GM23338 (cell line): ENCODE results near the gene PDSS2.

ENCODE experiments used
- CREB1 ChIP-seq: fragments of 250-450 bp; sonication (Bioruptor Pico); IDR thresholded peaks from 2 replicates; pipeline ENCODE4 v1.5.0; 2020; ENCODE audit warnings: low read depth, mild to moderate bottlenecking, moderate library complexity
- EZH2 ChIP-seq: fragments of 200-600 bp; sonication (generic); IDR thresholded peaks from one replicate; pipeline ENCODE4 v1.8.0; 2017; ENCODE audit warnings: antibody characterized with exemption, mild to moderate bottlenecking, low read depth; ENCODE audit not compliant: unreplicated experiment
- EZH2phosphoT487 ChIP-seq: fragments of 200-600 bp; sonication (generic); IDR thresholded peaks from one replicate; pipeline ENCODE4 v1.8.1; 2018; ENCODE audit warnings: antibody characterized with exemption; ENCODE audit not compliant: unreplicated experiment
- JUNB ChIP-seq: IDR thresholded peaks from one replicate; pipeline ENCODE4 v1.6.1; 2016; ENCODE audit warnings: antibody characterized with exemption; ENCODE audit not compliant: unreplicated experiment
- POLR2AphosphoS5 ChIP-seq: IDR thresholded peaks from 2 replicates; pipeline ENCODE4 v1.6.1; 2016; ENCODE audit warnings: antibody characterized with exemption, low read depth
- STAT1 ChIP-seq: IDR thresholded peaks from one replicate; pipeline ENCODE4 v1.6.1; 2016; ENCODE audit warnings: antibody characterized with exemption; ENCODE audit not compliant: unreplicated experiment
- ZNF331 ChIP-seq: fragments of 250-450 bp; sonication (Bioruptor Pico); IDR thresholded peaks from 2 replicates; pipeline ENCODE4 v1.5.0; 2020; ENCODE audit warnings: low read depth, mild to moderate bottlenecking, moderate library complexity
- TF ChIP-seq, protein P1 (sequence below), 2 experiments: fragments of 200-600 bp in 1 of 2; sonication (generic) in 1 of 2; conservative IDR thresholded peaks; 2 replicates each; pipeline versions ENCODE4 v1.5.1 to v1.6.1; 2016 to 2017; ENCODE audit warnings: antibody characterized with exemption in 2 of 2, low read depth in 2 of 2, mild to moderate bottlenecking in 2 of 2, moderate library complexity in 1 of 2
- TF ChIP-seq, protein P2 (sequence below): IDR thresholded peaks from one replicate; pipeline ENCODE4 v1.6.1; 2018; ENCODE audit warnings: antibody characterized with exemption; ENCODE audit not compliant: unreplicated experiment
- TF ChIP-seq, protein P3 (sequence below): IDR thresholded peaks from 2 replicates; pipeline ENCODE4 v1.6.1; 2016; ENCODE audit warnings: antibody characterized with exemption
- TF ChIP-seq, protein P4 (sequence below): fragments of 250-450 bp; sonication (Bioruptor Pico); IDR thresholded peaks from 2 replicates; pipeline ENCODE4 v1.5.0; 2020; ENCODE audit warnings: mild to moderate bottlenecking, moderate library complexity

DNA sequence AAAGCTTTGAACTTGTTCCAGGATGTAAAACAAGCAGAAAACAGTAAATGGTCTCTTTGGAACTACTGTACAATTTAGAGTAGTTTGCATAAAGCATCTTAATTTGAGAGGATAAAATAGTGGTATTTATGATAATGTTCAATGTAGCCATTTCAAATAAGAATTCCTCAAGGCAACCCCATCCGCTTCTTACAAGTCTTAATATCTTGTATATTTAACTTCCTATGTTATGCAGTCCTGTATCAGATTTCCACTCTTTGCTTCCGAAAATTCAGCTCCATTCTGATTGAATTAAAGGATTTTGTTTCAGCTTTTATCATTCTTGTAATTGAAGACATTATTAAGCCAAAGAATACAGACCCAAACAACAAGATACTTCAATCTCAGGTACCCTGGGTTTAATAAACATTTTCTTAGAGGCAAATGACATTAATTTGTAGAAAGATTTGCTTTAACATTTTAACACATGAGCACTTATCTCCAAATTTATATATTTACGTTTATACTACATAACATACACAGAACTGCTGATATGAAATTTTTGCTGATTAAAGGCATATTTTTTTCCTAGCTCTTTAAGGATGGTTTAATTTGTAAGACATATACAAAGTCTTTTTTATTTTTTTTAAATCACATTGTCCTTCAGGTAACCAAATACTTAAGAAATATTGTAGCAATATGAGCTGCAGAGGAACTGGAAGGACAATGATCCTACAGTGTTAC lies 213.0 kb downstream of the PDSS2 start:
- TF ChIP-seq, protein P1, sequence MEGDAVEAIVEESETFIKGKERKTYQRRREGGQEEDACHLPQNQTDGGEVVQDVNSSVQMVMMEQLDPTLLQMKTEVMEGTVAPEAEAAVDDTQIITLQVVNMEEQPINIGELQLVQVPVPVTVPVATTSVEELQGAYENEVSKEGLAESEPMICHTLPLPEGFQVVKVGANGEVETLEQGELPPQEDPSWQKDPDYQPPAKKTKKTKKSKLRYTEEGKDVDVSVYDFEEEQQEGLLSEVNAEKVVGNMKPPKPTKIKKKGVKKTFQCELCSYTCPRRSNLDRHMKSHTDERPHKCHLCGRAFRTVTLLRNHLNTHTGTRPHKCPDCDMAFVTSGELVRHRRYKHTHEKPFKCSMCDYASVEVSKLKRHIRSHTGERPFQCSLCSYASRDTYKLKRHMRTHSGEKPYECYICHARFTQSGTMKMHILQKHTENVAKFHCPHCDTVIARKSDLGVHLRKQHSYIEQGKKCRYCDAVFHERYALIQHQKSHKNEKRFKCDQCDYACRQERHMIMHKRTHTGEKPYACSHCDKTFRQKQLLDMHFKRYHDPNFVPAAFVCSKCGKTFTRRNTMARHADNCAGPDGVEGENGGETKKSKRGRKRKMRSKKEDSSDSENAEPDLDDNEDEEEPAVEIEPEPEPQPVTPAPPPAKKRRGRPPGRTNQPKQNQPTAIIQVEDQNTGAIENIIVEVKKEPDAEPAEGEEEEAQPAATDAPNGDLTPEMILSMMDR (conservative IDR thresholded peaks at IDR 0.05; ENCODE audit: low read depth in 2 of 2): no peak
- no peak for TF ChIP-seq JUNB
- TF ChIP-seq EZH2phosphoT487: no peak
- no peak for TF ChIP-seq EZH2
- TF ChIP-seq, protein P2, sequence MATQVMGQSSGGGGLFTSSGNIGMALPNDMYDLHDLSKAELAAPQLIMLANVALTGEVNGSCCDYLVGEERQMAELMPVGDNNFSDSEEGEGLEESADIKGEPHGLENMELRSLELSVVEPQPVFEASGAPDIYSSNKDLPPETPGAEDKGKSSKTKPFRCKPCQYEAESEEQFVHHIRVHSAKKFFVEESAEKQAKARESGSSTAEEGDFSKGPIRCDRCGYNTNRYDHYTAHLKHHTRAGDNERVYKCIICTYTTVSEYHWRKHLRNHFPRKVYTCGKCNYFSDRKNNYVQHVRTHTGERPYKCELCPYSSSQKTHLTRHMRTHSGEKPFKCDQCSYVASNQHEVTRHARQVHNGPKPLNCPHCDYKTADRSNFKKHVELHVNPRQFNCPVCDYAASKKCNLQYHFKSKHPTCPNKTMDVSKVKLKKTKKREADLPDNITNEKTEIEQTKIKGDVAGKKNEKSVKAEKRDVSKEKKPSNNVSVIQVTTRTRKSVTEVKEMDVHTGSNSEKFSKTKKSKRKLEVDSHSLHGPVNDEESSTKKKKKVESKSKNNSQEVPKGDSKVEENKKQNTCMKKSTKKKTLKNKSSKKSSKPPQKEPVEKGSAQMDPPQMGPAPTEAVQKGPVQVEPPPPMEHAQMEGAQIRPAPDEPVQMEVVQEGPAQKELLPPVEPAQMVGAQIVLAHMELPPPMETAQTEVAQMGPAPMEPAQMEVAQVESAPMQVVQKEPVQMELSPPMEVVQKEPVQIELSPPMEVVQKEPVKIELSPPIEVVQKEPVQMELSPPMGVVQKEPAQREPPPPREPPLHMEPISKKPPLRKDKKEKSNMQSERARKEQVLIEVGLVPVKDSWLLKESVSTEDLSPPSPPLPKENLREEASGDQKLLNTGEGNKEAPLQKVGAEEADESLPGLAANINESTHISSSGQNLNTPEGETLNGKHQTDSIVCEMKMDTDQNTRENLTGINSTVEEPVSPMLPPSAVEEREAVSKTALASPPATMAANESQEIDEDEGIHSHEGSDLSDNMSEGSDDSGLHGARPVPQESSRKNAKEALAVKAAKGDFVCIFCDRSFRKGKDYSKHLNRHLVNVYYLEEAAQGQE: no peak
- TF ChIP-seq CREB1 (CRISPR knock-in tag): no peak
- no peak for TF ChIP-seq ZNF331 (CRISPR knock-in tag)
- TF ChIP-seq, protein P3, sequence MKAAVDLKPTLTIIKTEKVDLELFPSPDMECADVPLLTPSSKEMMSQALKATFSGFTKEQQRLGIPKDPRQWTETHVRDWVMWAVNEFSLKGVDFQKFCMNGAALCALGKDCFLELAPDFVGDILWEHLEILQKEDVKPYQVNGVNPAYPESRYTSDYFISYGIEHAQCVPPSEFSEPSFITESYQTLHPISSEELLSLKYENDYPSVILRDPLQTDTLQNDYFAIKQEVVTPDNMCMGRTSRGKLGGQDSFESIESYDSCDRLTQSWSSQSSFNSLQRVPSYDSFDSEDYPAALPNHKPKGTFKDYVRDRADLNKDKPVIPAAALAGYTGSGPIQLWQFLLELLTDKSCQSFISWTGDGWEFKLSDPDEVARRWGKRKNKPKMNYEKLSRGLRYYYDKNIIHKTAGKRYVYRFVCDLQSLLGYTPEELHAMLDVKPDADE: no peak
- TF ChIP-seq POLR2AphosphoS5: no peak
- no peak for TF ChIP-seq STAT1
- TF ChIP-seq, protein P4, sequence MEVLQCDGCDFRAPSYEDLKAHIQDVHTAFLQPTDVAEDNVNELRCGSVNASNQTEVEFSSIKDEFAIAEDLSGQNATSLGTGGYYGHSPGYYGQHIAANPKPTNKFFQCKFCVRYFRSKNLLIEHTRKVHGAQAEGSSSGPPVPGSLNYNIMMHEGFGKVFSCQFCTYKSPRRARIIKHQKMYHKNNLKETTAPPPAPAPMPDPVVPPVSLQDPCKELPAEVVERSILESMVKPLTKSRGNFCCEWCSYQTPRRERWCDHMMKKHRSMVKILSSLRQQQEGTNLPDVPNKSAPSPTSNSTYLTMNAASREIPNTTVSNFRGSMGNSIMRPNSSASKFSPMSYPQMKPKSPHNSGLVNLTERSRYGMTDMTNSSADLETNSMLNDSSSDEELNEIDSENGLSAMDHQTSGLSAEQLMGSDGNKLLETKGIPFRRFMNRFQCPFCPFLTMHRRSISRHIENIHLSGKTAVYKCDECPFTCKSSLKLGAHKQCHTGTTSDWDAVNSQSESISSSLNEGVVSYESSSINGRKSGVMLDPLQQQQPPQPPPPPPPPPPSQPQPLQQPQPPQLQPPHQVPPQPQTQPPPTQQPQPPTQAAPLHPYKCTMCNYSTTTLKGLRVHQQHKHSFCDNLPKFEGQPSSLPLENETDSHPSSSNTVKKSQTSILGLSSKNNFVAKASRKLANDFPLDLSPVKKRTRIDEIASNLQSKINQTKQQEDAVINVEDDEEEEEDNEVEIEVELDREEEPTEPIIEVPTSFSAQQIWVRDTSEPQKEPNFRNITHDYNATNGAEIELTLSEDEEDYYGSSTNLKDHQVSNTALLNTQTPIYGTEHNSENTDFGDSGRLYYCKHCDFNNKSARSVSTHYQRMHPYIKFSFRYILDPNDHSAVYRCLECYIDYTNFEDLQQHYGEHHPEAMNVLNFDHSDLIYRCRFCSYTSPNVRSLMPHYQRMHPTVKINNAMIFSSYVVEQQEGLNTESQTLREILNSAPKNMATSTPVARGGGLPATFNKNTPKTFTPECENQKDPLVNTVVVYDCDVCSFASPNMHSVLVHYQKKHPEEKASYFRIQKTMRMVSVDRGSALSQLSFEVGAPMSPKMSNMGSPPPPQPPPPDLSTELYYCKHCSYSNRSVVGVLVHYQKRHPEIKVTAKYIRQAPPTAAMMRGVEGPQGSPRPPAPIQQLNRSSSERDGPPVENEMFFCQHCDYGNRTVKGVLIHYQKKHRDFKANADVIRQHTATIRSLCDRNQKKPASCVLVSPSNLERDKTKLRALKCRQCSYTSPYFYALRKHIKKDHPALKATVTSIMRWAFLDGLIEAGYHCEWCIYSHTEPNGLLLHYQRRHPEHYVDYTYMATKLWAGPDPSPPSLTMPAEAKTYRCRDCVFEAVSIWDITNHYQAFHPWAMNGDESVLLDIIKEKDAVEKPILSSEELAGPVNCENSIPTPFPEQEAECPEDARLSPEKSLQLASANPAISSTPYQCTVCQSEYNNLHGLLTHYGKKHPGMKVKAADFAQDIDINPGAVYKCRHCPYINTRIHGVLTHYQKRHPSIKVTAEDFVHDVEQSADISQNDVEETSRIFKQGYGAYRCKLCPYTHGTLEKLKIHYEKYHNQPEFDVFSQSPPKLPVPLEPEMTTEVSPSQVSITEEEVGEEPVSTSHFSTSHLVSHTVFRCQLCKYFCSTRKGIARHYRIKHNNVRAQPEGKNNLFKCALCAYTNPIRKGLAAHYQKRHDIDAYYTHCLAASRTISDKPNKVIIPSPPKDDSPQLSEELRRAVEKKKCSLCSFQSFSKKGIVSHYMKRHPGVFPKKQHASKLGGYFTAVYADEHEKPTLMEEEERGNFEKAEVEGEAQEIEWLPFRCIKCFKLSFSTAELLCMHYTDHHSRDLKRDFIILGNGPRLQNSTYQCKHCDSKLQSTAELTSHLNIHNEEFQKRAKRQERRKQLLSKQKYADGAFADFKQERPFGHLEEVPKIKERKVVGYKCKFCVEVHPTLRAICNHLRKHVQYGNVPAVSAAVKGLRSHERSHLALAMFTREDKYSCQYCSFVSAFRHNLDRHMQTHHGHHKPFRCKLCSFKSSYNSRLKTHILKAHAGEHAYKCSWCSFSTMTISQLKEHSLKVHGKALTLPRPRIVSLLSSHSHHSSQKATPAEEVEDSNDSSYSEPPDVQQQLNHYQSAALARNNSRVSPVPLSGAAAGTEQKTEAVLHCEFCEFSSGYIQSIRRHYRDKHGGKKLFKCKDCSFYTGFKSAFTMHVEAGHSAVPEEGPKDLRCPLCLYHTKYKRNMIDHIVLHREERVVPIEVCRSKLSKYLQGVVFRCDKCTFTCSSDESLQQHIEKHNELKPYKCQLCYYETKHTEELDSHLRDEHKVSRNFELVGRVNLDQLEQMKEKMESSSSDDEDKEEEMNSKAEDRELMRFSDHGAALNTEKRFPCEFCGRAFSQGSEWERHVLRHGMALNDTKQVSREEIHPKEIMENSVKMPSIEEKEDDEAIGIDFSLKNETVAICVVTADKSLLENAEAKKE: no peak
